Measurements from ENCODE around the gene TSKU. TPM values are rescaled to one million over a fixed set of nuclear protein-coding genes. Genes with fewer than 3 reads are reported as not detected.
A peak's percentile ranks its signal among the peaks of the same experiment; 100 is the strongest.

Gene TSKU
- total and polyA plus RNA-seq, 9 of the 15 experiments (the other 6 are each of a cell fraction or from before 2014, with no cell fraction given), result 0.60 to 11.9 (median 8.4) TPM

- intact Hi-C loops (cut with micrococcal nuclease), result loop anchor here (5.0 kb wide), 1 partner anchor 239 kb away; no protein-coding TSS in a partner anchor
- no peaks in the 10 kb centered on the region for H3K9me3 ChIP-seq (replicated peaks; ENCODE audit: control insufficient read depth, insufficient read depth, low read depth, low read length)
- no peaks in the 10 kb centered on the region for H4K20me1 ChIP-seq (replicated peaks; ENCODE audit: control insufficient read depth, insufficient read depth, low read length)
- WGBS (ENCODE audit: insufficient coverage, low coverage, missing lambda C conversion rate), result 68% methylated on average over 4 of the region's 12 CpGs
- no peak overlapping the region for H3K27ac ChIP-seq (ENCODE audit: extremely low read depth, low read depth, low read length)
- H3K27me3 ChIP-seq (ENCODE audit: control insufficient read depth in 2 of 2, insufficient read depth in 2 of 2, low read length in 2 of 2), result no peaks in the 10 kb centered on the region
- FAIRE-seq, result no peak
- H3K36me3 ChIP-seq (ENCODE audit: control insufficient read depth, insufficient read depth, low read length), result no peaks in the 10 kb centered on the region
- no TSS peak for BruUV-seq (replicated peaks)
- H3K9me1 ChIP-seq (ENCODE audit: control insufficient read depth, insufficient read depth, low read length), result no peaks in the 10 kb centered on the region
- H3K4me1 ChIP-seq (replicated peaks in 1 of 2; ENCODE audit: control insufficient read depth in 2 of 2, insufficient read depth in 2 of 2, low read length in 2 of 2), result peaks cover 10 to 20% of the 10 kb centered on the region in 2 experiments; a peak in 4 of 5 replicates
- peak overlapping the region in 1 of 2 experiments; percentile 31; a peak in 1 of 4 replicates for H3K9ac ChIP-seq (ENCODE audit: insufficient read depth in 1 of 2, low read depth in 2 of 2, low read length in 2 of 2)
- no peaks in the 10 kb centered on the region for H3K79me2 ChIP-seq (ENCODE audit: control insufficient read depth, insufficient read depth, low read length)
- no peak for ATAC-seq
- H2AFZ ChIP-seq (ENCODE audit: low read depth, low read length), result peak overlapping the region; percentile 98; the same call in 1 of the 2 replicates
- CTCF ChIA-PET (ENCODE audit: low intra/inter-chr PET ratio), result interaction anchor here (0.5 to 5.9 kb wide), 5 partner anchors 10 to 113 kb away, joined by 3 to 54 read pairs (median 3); no protein-coding TSS in a partner anchor
- no peak for DNase-seq (ENCODE audit: extremely low read depth in 1 of 4, low spot score in 3 of 4)
- POLR2A ChIA-PET, result interaction anchor here (0.7 to 1.4 kb wide), 4 partner anchors 10 to 30 kb away, joined by 3 read pairs; no protein-coding TSS in a partner anchor
- H3K4me2 ChIP-seq (ENCODE audit: insufficient read depth, low read length), result no peak overlapping the region
- in situ Hi-C loops (cut with MboI), result no loop called here
- no peak overlapping the region for H3K4me3 ChIP-seq
- TF ChIP-seq, protein P1, sequence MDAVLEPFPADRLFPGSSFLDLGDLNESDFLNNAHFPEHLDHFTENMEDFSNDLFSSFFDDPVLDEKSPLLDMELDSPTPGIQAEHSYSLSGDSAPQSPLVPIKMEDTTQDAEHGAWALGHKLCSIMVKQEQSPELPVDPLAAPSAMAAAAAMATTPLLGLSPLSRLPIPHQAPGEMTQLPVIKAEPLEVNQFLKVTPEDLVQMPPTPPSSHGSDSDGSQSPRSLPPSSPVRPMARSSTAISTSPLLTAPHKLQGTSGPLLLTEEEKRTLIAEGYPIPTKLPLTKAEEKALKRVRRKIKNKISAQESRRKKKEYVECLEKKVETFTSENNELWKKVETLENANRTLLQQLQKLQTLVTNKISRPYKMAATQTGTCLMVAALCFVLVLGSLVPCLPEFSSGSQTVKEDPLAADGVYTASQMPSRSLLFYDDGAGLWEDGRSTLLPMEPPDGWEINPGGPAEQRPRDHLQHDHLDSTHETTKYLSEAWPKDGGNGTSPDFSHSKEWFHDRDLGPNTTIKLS (IDR thresholded peaks at IDR 0.05; ENCODE audit: borderline replicate concordance, low read depth), result no peak
- no peak for TF ChIP-seq SIN3A (IDR thresholded peaks at IDR 0.05; ENCODE audit: borderline replicate concordance in 2 of 2, control insufficient read depth in 1 of 2, low read depth in 2 of 2, low read length in 2 of 2)
- no peak for TF ChIP-seq MAFK (IDR thresholded peaks at IDR 0.05; ENCODE audit: low read length)
- TF ChIP-seq, protein P2, sequence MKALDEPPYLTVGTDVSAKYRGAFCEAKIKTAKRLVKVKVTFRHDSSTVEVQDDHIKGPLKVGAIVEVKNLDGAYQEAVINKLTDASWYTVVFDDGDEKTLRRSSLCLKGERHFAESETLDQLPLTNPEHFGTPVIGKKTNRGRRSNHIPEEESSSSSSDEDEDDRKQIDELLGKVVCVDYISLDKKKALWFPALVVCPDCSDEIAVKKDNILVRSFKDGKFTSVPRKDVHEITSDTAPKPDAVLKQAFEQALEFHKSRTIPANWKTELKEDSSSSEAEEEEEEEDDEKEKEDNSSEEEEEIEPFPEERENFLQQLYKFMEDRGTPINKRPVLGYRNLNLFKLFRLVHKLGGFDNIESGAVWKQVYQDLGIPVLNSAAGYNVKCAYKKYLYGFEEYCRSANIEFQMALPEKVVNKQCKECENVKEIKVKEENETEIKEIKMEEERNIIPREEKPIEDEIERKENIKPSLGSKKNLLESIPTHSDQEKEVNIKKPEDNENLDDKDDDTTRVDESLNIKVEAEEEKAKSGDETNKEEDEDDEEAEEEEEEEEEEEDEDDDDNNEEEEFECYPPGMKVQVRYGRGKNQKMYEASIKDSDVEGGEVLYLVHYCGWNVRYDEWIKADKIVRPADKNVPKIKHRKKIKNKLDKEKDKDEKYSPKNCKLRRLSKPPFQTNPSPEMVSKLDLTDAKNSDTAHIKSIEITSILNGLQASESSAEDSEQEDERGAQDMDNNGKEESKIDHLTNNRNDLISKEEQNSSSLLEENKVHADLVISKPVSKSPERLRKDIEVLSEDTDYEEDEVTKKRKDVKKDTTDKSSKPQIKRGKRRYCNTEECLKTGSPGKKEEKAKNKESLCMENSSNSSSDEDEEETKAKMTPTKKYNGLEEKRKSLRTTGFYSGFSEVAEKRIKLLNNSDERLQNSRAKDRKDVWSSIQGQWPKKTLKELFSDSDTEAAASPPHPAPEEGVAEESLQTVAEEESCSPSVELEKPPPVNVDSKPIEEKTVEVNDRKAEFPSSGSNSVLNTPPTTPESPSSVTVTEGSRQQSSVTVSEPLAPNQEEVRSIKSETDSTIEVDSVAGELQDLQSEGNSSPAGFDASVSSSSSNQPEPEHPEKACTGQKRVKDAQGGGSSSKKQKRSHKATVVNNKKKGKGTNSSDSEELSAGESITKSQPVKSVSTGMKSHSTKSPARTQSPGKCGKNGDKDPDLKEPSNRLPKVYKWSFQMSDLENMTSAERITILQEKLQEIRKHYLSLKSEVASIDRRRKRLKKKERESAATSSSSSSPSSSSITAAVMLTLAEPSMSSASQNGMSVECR (CRISPR knock-in tag; IDR thresholded peaks at IDR 0.05), result no peak
- no peak for TF ChIP-seq HSF4 (CRISPR knock-in tag; IDR thresholded peaks at IDR 0.05; ENCODE audit: borderline replicate concordance)
- TF ChIP-seq ZNF655 (CRISPR knock-in tag; IDR thresholded peaks at IDR 0.05), result no peak
- no peak for TF ChIP-seq PPARD (CRISPR knock-in tag; IDR thresholded peaks at IDR 0.05)
- no peak for TF ChIP-seq TOE1 (IDR thresholded peaks at IDR 0.05; ENCODE audit: borderline replicate concordance)
- no peak for TF ChIP-seq TOE1 (CRISPR knock-in tag; IDR thresholded peaks at IDR 0.05; ENCODE audit: borderline replicate concordance, low read depth)
- TF ChIP-seq, protein P3, sequence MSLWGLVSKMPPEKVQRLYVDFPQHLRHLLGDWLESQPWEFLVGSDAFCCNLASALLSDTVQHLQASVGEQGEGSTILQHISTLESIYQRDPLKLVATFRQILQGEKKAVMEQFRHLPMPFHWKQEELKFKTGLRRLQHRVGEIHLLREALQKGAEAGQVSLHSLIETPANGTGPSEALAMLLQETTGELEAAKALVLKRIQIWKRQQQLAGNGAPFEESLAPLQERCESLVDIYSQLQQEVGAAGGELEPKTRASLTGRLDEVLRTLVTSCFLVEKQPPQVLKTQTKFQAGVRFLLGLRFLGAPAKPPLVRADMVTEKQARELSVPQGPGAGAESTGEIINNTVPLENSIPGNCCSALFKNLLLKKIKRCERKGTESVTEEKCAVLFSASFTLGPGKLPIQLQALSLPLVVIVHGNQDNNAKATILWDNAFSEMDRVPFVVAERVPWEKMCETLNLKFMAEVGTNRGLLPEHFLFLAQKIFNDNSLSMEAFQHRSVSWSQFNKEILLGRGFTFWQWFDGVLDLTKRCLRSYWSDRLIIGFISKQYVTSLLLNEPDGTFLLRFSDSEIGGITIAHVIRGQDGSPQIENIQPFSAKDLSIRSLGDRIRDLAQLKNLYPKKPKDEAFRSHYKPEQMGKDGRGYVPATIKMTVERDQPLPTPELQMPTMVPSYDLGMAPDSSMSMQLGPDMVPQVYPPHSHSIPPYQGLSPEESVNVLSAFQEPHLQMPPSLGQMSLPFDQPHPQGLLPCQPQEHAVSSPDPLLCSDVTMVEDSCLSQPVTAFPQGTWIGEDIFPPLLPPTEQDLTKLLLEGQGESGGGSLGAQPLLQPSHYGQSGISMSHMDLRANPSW (CRISPR knock-in tag; IDR thresholded peaks at IDR 0.05), result no peak
- TF ChIP-seq ZNF324 (CRISPR knock-in tag; IDR thresholded peaks at IDR 0.05), result no peak
- TF ChIP-seq MEIS2 (IDR thresholded peaks at IDR 0.05; ENCODE audit: partially characterized antibody), result no peak
Observed at GRCh38 chr11:76808171-76808570, 25.0 kb downstream of the TSKU start.

Data from K562 (cell line).